ENCODE results near the gene STK4.
"Not testable (repeated sequence)": the region's sequence is repeated elsewhere in the genome, so short reads cannot be mapped to it uniquely, and the experiment has no call there.

The STK4 gene

DNA sequence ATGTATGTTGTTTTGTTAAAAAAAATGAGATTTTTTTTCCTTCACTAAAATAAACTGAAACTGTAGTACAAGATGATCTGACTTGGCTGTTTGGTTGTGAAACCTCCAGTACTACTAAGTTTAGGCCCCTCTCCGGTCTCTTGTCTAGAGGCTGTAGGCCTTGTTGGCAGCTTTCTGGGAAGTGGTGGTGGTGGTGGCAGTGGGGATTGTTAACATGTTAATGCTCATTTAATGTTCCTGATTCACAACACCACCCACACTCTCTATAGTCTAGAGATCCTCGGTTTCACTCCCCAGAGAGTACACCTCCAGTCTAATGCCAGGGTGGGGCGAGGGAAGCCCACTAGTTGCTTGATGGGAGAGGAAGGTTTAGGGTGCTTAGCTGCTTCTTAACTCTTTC lies 24.1 kb downstream of the STK4 start:
- DNase-seq, result no peak

DNA sequence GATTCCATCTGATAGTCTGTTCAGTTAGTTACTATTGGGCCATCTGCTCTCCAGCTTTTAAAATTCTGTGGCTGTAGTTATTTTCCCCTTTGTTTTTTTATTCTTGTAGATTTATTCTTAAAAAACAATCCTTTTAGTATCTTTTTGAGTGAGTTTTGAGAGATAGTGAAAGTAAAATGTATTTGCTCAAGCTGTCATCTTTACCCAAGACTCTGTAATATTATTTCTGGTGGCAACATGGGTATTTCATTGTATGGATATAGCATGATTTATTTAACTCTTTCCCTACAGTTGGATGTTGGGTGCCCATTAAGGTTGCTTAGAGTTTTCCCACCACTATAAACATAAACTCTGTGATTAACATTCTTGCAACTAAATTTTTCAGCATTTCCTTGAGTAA lies 24.6 kb downstream of the STK4 start:
- DNase-seq, result no peak

GRCh38 chr20:44993343-44993742 lies 27.0 kb downstream of the STK4 start:
- DNase-seq, result no peak

DNA sequence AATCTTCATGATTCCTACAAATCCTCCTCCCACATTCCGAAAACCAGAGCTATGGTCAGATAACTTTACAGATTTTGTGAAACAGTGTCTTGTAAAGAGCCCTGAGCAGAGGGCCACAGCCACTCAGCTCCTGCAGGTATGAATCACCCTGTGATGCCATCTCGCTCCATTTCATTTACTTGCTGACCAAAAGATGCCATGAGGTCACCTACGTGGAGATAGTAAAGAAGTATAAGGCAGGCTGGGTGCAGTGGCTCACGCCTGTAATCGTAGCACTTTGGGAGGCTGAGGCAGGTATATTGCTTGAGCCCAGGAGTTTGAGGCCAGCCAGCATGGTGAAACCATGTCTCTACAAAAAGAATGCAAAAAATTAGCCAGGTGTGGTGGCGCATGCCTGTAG lies 30.9 kb downstream of the STK4 start:
- DNase-seq, result no peak

DNA sequence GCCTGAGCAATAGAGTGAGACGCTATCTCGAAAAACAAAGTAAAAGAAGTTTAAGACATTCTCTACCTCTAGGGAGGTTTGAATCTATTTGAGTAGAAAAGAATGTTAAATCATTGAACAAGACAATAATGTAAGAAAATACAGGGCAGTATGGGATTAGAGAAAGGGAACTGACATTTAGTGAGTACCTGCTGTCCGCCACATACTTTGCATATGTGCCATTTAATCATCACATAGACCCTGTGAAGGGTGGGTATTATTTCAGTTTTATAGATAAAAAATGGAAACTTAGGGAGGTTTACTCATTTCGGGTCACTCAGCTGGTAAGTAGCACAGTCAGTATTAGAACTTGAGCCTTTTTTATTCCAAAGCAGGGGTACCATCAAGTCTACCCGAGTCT lies 31.4 kb downstream of the STK4 start:
- no peak for DNase-seq

- DNase-seq, result no peak
Measured at GRCh38 chr20:45008521-45009049, 42.3 kb downstream of the STK4 start.

- no peak for DNase-seq
Measured at GRCh38 chr20:45010399-45010828, 44.1 kb downstream of the STK4 start.

GRCh38 chr20:45011108-45011526 lies 44.8 kb downstream of the STK4 start:
- peak; percentile 45 to 72 for DNase-seq

- no peak for DNase-seq
Measured at GRCh38 chr20:45012682-45013302, 46.5 kb downstream of the STK4 start.

- not testable (repeated sequence) for DNase-seq
Measured at GRCh38 chr20:45014131-45014530, 47.8 kb downstream of the STK4 start.

DNA sequence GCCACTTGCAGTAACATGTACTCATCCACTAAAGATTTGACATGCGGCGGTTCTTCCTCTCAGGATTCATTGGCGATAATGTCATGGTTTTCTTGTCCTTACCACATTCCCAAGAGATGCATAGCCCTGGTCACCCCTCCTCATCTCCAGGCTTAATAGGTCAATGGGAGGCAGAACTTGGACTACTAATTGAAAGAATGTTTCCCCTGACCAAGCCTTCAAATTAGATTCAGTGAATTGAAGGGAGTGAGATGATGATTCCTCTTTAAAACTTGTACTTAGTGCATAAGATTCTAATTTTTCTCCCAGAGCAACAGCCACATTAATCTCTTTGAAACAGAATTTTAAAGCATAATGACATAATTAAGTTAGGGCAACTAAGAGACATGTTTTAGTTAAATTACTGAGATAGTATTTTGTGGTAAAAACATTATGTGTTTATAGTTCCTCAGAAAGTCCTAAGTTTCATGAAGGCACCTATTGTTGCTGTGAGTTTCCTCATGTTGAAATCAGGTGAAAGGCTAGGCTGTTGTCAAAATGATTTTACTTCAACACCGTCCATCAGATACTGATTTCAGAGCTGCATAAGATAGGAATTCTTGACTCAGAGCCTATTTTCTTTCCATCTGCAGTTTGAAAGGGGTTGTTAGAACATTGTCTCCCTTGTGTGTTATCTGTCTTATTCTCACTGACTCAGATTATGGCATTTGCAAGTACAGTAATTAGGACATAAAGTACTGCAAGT lies 48.5 kb downstream of the STK4 start:
- no peak for DNase-seq

DNA sequence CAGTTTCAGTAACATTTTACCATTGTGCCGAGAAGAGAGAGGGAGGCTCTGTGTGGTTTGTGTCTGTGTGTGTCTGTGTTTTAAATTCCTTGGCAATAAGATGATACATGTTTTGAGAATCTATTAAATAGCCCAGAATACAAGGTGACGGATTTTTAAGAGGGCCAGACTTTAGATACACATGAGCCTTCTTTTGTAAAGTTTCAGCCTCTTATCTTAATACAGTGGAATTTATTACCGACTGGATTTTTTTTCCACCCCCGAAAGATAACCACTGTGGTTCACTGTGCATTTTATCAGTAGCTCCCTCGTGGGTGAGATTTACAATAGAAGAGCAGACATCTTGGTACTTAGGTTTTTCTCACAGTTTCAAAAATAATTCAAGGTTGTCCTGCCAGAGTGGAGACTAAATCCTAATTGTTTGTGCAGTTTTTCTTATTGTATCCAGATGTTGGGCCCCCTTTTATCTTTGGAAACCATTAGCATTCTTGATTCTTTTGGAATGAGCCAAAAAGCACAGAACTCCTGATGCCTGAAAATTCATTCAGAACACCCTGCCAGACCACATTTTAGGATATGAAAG lies 49.9 kb downstream of the STK4 start:
- DNase-seq, result no peak

DNA sequence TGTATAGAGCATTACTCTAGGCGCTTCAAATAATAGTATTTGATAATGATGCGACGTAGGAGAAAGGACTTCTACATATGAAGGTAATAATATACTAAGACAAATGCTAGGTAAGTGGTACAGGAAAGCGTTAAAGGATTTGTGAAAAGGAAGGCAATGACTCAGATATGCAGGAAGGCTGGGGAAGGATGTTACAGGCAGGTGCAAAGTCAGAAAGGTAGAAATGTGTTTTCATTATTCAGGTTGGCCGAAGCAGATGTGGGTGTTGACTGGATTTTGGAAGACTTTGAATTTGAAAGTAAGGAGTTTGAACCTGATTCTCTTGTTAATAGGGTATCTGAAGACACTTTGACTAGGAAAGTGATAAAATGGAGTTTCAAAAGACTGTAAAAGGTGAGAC lies 51.0 kb downstream of the STK4 start:
- no peak for DNase-seq

- no peak for DNase-seq
Measured at GRCh38 chr20:45017857-45018256, 51.5 kb downstream of the STK4 start.

- DNase-seq, result no peak
Measured at GRCh38 chr20:45019027-45019761, 52.9 kb downstream of the STK4 start.

DNA sequence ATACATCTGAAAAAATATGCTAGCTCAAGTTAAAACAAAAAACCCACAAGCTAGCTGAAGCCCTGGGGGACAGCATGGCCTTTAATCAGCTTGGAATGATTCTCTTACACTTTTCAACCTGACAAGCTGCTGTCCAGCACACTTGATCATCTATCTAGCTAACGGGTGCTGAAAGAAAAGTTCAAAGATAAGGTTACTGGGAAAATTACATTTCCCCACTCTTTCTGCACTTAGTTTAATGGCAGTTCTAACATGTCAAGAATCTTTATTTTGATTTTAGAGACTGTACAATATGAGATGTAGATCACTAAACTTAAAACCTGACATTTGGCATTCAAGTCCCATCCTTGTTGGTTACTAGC lies 53.4 kb downstream of the STK4 start:
- DNase-seq, result no peak

DNA sequence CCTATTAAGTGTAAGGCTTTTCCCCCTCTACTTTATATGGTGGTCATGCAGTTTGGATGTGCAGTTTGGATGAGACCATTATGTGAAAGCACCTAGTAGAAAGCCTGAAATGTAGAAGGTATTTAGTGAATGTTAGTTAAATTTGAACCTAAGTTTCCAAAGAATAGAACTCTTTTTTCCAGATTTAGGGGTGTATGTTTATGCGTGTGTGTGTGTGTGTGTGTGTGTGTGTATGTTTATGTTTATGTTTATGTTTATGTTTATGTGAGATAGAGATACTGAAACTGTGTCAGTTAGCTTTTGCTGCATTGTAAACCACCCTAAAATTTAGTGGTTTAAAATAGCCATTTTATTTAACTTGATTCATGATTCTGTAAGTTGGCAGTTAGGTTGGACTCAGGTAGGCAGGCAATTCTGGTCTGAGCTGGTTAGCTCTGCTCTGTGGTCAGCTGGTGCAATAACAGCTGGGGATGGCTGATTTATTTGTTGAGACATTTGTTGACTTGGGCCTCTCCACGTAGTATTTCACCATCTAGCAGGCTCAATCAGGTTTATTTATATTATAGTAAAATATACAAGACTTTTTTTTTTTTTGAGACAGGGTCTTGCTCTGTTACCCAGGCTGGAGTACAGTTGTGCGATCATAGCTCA lies 54.0 kb downstream of the STK4 start:
- no peak for DNase-seq

DNA sequence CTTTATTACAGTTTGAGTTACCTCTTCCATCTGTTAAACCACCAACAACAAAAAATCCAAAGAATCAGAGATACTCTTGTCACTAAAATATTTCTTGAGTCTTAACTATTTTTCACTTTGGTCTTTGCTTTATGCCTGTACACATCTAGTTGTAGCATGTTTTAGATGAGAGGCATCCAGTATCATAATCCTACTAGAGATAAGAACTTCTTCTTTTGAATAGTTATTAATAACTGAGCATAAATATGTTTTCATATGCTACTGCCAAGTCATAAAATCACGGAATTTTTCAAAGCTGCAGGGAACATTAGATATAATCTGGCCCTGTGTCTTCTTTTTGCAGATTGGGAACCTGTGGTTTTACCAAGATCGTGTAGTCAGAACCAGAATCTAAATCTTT lies 55.3 kb downstream of the STK4 start:
- no peak for DNase-seq

DNA sequence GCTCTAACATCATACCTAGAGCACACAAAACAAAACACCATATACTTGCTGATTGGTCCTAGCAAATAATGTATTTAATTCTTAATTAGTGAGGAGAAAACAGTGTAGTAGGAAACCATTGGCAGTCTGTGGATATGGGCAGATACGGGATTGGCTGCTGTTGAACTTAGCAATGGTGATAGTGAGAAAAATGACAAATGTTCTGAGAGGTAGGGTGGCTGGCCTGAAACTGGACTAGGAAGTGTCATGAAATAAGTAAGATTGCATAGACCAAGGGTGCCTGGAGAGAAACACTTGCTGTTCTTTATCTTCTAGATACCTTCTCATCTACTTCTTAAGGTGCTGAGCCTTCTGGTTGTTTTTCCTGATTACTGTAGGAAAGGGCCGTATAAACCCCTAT lies 56.8 kb downstream of the STK4 start:
- not testable (repeated sequence) for DNase-seq

DNA sequence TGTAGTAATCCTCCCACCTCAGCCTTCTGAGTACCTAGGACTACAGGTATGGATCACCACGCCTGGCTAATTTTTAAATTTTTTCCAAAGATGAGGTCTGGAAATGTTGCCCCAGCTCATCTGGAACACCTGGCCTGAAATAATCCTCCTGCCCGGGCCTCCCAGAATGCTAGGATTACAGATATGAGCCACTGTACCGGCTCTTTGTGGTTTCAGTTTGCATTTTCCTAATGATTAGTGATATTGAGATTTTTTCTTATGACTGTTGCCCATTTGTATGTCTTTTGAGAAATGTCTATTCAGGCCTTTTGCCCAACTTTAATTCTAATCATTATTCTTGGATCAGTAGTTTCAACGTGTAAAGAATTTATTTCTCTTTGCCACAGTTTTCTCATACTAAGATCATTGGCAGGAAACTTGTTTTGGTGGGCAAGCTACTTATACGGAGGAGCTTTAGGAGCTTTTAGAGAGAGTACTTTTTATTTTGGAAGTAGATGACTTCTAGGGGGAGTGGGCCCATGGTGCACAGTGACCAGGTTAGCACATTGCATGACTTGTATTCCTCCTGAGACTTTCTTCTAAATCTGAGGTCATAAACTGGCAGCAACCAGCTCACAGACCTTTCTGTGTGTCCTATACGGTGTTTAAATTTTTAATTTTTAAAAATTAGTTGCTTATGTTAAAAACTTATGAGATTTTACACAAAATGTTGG lies 62.3 kb downstream of the STK4 start:
- DNase-seq, result no peak

- DNase-seq, result no peak
Measured at GRCh38 chr20:45029884-45030283, 63.6 kb downstream of the STK4 start.

DNA sequence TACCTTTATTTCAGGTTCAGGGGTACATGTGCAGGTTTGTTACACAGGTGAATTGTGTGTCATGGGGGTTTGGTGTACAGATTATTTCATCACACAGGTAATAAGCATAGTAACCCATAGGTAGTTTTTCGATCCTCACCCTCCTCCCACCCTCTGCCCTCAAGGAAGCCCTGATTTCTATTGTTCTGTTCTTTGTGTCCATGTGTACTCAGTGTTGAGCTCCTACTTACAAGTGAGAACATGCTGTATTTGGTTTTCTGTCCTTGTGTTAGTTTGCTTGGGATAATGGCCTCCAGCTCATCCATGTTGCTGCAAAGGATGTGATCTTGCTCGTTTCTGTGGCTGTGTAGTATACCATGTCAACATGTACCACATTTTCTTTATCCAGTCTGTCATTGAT lies 66.0 kb downstream of the STK4 start:
- no peak for DNase-seq
